Stimulated activated CD4-positive, alpha-beta T cell treated with anti-CD3 and anti-CD28 coated beads, Interleukin-15, amount 100 ng/mL, for 48 hours (primary cell): ENCODE measurements around the gene NHLH1.
"Not testable (repeated sequence)": the region's sequence is repeated elsewhere in the genome, so short reads cannot be mapped to it uniquely, and the experiment has no call there.

Source experiments
- DNase-seq, 2 donors: peaks; one replicate each; pipeline ENCODE4 v3.0.0-alpha.2; 2020; ENCODE audit warnings: low read depth in 2 of 2

Gene NHLH1

GRCh38 chr1:160377585-160378206 lies 10.8 kb downstream of the NHLH1 start:
- no peak for DNase-seq

DNA sequence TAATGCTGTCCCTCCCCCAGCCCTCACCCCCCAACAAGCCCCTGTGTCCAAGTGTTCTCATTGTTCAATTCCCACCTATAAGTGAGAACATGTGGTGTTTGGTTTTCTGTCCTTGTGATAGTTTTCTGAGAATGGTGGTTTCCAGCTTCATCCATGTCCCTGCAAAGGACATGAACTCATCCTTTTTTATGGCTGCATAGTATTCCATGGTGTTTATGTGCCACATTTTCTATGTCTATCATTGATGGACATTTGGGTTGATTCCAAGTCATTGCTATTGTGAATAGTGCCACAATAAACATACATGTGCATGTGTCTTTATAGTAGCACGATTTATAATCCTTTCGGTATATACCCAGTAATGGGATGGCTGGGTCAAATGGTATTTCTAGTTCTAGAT lies 17.9 kb downstream of the NHLH1 start:
- not testable (repeated sequence) for DNase-seq

DNA sequence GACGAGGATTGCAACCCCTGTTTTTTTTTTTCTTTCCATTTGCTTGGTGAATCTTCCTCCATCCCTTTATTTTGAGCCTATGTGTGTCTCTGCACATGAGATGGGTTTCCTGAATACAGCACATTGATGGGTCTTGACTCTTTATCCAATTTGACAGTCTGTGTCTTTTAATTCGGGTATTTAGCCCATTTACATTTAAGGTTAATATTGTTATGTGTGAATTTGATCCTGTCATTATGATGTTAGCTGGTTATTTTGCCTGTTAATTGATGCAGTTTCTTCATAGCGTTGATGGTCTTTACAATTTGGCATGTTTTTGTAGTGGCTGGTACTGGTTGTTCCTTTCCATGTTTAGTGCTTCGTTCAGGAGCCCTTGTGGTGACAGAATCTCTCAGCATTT lies 21.5 kb downstream of the NHLH1 start:
- not testable (repeated sequence) for DNase-seq

- no peak for DNase-seq
Observed at GRCh38 chr1:160394673-160395072, 27.8 kb downstream of the NHLH1 start.

- no peak for DNase-seq
Observed at GRCh38 chr1:160397651-160398050, 30.8 kb downstream of the NHLH1 start.

GRCh38 chr1:160398823-160399222 lies 32.0 kb downstream of the NHLH1 start:
- no peak for DNase-seq

DNA sequence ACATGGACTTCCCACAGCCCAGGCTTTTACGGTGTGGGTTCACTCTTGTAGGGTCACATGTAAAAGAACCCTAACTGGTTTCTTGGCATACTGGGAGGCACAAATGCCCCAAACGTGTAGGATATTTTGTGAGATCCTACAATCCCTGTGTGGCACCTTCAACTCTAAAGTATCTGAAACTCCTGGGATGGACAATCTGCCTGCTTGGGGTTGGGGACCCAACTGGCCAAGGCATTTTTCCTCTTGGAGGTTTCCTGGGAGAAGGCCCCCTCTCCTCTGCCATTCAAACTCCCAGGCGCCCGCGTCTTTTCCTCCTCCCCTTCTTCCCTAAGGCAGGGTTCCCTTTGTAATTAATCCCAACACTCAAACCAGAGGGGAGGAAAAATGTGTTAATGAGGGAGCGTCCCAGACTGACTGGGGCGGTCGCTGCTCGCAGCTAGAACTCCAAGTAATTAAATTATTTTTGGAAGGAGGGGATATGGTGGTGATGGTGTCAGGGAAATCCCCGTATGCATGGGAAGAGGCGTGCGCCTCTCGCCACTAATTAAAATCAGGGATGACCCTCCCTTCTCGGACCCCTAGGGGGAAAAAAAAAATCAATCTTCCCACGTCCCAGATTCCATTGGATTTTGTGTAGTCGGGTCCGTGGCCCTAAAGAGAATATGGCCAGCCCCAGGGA lies 32.8 kb downstream of the NHLH1 start:
- no peak for DNase-seq

DNA sequence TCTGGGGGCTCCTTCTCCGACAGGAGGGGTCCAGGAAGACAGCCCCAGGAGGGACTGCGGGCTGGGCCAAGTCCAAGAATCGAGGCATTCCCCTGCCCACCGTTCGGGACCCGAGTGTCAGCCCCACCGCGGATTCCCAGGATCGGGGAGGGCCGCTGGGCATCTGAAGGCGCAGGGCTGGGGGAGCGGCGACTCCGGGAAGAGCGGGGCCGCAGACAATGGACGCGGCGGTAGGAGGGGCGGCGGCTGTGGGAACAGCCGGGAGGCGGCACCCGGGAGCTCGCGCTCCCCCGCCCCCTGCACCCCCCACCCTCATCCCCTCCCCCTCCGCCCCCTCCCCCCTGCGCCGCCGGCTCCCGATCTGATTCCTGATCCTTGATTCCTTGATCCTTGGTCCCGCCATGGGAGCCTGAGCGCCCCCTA lies 33.4 kb downstream of the NHLH1 start, which contains the start of gene VANGL2:
VANGL2 (plus strand) TSS at position 342 of the 423 bp plus-strand sequence. CDS start 15,274 bp downstream, outside the sequence.
- peak in 1 of 2 donors; percentile 28 for DNase-seq

GRCh38 chr1:160400646-160401486 lies 34.0 kb downstream of the NHLH1 start:
- no peak for DNase-seq

- DNase-seq = no peak
Observed at GRCh38 chr1:160401487-160401805, 34.6 kb downstream of the NHLH1 start.

DNA sequence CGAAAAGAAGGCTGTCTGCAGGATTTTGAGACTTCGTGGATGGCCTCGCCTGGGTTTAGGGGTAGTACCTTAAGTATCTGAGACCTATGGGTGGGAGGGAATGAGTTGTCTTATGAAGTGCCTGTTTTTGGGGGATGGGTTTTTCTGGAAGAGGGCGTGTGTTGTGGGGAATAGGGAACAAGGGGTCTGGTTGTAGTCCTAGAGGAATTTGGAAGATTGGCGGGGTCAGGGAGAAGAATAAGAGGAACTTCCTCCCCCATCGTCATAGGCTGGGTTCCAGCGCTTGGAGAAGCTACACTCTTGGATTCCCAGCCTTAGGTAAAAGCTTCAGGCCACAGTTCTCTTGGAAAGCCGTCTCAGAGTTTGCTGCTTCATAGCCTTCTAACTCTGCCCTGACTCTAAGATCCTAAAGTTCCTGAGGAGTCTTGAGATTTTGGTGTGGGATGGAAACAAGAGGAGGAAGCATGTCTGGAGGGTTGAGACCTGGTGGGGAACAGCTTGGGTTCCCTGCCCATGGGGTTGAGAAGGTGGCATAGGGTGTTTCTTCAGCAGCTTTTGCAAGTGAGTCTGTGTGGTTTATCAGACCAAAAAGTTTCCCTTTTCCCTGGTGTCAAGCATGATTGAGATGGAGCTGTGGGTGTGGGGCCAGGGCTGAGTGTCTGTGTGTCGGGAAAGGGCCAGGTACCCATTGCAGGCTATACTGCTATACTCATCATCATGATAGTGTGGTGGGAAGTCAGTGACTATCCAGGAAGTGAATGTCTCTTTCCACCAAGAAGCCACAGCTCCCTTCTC lies 35.3 kb downstream of the NHLH1 start:
- no peak for DNase-seq

GRCh38 chr1:160403244-160403643 lies 36.4 kb downstream of the NHLH1 start:
- no peak for DNase-seq

DNA sequence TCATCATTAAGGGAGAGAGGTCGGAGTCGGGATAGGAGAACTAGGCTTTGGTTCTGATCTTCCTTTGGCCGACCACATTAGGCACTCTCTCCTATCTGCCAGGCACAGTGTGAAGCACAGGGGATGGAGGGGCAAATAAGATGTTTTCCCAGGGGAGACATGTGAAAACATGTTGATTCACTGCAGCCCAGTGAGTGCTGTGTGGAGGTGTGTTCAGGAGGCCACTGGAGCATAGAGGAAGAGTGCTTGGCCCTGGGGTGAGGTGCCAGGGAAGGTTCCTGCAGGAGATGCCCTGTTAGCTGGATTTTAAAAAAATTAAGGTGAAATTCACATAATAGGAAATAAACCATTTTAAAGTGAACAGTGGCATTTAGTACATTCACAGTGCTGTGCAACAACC lies 37.2 kb downstream of the NHLH1 start:
- no peak for DNase-seq

- no peak for DNase-seq
Observed at GRCh38 chr1:160405331-160405877, 38.5 kb downstream of the NHLH1 start.

GRCh38 chr1:160406131-160406968 lies 39.5 kb downstream of the NHLH1 start:
- DNase-seq = no peak

DNA sequence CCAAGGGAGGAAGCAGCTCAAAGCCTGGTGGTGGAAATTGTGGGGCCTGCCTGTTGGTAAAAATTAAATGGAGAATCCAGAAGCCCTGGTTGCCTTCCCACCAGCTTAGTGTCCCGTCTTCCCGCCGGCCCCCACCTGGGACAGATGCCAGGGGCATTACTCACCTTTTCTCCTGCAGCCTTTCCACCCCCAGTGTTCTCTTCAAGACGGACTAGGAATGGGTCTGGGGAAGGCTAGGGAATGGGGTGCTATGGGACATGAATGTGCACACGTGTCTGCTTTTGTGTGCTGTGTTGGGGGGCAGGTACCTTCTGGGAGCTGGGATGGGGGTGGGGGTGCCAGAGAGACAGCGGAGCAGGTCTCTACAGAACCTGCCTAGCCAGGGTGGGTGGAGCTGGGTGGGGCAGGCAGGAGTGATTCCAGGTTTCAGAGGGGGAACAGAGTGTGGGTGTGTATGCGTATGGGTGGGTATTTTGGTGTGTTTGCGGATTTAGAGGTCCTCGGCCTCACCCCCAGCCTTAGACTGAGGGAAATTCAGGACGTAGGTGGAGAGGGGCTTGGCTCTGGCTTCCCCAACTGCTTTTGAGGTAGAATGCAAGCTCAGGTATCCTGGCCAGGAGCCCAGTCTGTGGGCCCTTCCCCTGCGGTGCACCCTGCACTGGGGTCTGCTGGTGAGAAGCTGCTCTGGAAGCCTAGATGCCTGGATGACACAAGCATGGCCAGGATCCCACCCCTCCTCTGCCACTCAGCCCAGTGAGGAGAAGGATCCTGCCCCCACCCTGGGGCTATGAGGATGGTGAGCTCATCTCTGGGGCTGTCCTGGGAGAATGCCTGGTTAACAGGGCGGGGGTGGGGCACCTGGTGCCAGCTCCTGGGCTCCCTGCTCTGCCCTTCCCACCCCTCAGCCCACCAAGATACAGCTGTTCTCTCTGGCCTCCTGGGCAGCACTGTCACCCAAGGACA lies 41.2 kb downstream of the NHLH1 start:
- DNase-seq = no peak

- DNase-seq = no peak
Observed at GRCh38 chr1:160408864-160409263, 42.0 kb downstream of the NHLH1 start.

GRCh38 chr1:160409486-160409885 lies 42.6 kb downstream of the NHLH1 start:
- DNase-seq = no peak

DNA sequence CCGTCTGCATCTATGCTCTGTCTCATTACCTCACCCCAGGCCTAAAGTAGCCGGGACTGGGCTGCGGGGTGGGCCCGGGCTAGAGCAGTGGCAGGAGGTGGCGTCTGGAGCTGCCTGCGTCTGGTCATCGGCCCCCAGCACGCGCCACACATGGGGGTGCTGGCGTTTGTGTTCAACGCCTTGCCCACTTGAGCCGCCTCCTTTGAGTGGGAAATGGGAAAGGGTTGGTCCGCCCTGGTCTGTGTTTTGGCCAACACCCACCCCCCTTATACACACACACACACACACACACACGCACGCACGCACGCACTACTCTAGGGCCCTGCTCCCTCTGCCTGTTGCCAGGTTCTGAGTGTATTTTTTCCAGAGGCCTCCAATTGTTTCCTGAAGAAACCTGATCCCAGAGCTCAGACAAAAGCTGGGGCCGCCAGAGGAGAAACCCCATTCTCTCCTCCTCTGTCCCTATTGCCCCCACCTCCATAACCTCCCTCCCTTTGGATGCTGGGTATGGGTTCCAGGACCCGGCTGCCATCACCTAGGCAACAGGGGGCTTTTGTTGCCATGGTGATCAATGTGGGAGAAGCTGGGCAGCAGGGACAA lies 43.6 kb downstream of the NHLH1 start:
- no peak for DNase-seq
